ENCODE measurements around the gene CHD3. TPM values are rescaled to one million over a fixed set of nuclear protein-coding genes. Genes with fewer than 3 reads are reported as not detected.

Gene CHD3
- total RNA-seq, 1 donor from 2014 or later = 339 TPM

DNA sequence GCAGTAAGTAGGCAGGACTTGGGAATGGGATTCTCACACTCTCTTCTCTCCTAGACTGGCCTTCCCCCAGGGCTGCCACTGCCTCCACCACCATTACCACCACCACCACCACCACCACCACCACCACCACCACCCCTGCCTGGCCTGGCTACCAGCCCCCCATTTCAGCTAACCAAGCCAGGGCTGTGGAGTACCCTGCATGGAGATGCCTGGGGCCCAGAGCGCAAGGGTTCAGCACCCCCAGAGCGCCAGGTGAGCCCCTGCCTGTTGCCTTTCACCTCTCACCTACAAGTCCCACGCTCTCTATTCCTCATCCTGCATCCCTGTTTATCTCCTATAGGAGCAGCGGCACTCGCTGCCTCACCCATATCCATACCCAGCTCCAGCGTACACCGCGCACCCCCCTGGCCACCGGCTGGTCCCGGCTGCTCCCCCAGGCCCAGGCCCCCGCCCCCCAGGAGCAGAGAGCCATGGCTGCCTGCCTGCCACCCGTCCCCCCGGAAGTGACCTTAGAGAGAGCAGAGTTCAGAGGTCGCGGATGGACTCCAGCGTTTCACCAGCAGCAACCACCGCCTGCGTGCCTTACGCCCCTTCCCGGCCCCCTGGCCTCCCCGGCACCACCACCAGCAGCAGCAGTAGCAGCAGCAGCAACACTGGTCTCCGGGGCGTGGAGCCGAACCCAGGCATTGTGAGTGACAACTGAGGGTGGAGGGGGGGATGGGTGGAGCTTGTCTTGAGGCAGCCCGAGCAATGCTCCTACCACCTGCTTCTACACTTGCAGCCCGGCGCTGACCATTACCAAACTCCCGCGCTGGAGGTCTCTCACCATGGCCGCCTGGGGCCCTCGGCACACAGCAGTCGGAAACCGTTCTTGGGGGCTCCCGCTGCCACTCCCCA, 41.6 kb upstream of the CHD3 start:
- H3K36me3 Mint-ChIP-seq = peaks cover 15% of the 10 kb centered on the region
- no peaks in the 10 kb centered on the region for H3K9me3 Mint-ChIP-seq
- H3K4me3 Mint-ChIP-seq = no peak overlapping the region
- no peak overlapping the region for H3K27ac Mint-ChIP-seq
- no peaks in the 10 kb centered on the region for H3K27me3 Mint-ChIP-seq (ENCODE audit: low read depth)
- no peak for DNase-seq (ENCODE audit: low spot score in 2 of 2, unreplicated experiment in 2 of 2)
- TF ChIP-seq, protein P1, sequence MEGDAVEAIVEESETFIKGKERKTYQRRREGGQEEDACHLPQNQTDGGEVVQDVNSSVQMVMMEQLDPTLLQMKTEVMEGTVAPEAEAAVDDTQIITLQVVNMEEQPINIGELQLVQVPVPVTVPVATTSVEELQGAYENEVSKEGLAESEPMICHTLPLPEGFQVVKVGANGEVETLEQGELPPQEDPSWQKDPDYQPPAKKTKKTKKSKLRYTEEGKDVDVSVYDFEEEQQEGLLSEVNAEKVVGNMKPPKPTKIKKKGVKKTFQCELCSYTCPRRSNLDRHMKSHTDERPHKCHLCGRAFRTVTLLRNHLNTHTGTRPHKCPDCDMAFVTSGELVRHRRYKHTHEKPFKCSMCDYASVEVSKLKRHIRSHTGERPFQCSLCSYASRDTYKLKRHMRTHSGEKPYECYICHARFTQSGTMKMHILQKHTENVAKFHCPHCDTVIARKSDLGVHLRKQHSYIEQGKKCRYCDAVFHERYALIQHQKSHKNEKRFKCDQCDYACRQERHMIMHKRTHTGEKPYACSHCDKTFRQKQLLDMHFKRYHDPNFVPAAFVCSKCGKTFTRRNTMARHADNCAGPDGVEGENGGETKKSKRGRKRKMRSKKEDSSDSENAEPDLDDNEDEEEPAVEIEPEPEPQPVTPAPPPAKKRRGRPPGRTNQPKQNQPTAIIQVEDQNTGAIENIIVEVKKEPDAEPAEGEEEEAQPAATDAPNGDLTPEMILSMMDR (IDR thresholded peaks at IDR 0.05; ENCODE audit: unreplicated experiment) = no peak
- H3K4me1 Mint-ChIP-seq = peaks cover 16% of the 10 kb centered on the region

DNA sequence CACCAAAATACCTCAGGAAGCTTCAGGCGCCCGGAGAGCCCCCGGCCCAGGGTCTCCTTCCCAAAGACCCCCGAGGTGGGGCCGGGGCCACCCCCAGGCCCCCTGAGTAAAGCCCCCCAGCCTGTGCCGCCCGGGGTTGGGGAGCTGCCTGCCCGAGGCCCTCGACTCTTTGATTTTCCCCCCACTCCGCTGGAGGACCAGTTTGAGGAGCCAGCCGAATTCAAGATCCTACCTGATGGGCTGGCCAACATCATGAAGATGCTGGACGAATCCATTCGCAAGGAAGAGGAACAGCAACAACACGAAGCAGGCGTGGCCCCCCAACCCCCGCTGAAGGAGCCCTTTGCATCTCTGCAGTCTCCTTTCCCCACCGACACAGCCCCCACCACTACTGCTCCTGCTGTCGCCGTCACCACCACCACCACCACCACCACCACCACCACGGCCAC, 40.4 kb upstream of the CHD3 start:
- no peak for DNase-seq (ENCODE audit: low spot score in 2 of 2, unreplicated experiment in 2 of 2)

DNA sequence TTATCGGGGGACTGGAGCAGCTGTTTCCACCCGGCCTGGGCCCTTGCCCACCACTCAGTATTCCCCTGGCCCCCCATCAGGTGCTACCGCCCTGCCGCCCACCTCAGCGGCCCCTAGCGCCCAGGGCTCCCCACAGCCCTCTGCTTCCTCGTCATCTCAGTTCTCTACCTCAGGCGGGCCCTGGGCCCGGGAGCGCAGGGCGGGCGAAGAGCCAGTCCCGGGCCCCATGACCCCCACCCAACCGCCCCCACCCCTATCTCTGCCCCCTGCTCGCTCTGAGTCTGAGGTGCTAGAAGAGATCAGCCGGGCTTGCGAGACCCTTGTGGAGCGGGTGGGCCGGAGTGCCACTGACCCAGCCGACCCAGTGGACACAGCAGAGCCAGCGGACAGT, 39.9 kb upstream of the CHD3 start:
- Mint-ChIP-seq H3K36me3 (peaks cover 17% of the 10 kb centered on the region), H3K27me3 (ENCODE audit: low read depth) (no peaks in the 10 kb centered on the region), H3K4me3 (no peak overlapping the region), H3K27ac (no peak overlapping the region), H3K9me3 (no peaks in the 10 kb centered on the region), H3K4me1 (peaks cover 7% of the 10 kb centered on the region)
- TF ChIP-seq, protein P1 (IDR thresholded peaks at IDR 0.05; ENCODE audit: unreplicated experiment) = no peak
- DNase-seq (ENCODE audit: low spot score in 2 of 2, unreplicated experiment in 2 of 2) = no peak

More for the DNA sequence above, 40.4 kb upstream of the CHD3 start:
- no peaks in the 10 kb centered on the region for H3K27me3 Mint-ChIP-seq (ENCODE audit: low read depth)
- H3K36me3 Mint-ChIP-seq = peaks cover 17% of the 10 kb centered on the region
- TF ChIP-seq, protein P1 (IDR thresholded peaks at IDR 0.05; ENCODE audit: unreplicated experiment) = no peak
- H3K4me3 Mint-ChIP-seq = no peak overlapping the region
- H3K4me1 Mint-ChIP-seq = peaks cover 8% of the 10 kb centered on the region
- H3K27ac Mint-ChIP-seq = no peak overlapping the region
- H3K9me3 Mint-ChIP-seq = no peaks in the 10 kb centered on the region

DNA sequence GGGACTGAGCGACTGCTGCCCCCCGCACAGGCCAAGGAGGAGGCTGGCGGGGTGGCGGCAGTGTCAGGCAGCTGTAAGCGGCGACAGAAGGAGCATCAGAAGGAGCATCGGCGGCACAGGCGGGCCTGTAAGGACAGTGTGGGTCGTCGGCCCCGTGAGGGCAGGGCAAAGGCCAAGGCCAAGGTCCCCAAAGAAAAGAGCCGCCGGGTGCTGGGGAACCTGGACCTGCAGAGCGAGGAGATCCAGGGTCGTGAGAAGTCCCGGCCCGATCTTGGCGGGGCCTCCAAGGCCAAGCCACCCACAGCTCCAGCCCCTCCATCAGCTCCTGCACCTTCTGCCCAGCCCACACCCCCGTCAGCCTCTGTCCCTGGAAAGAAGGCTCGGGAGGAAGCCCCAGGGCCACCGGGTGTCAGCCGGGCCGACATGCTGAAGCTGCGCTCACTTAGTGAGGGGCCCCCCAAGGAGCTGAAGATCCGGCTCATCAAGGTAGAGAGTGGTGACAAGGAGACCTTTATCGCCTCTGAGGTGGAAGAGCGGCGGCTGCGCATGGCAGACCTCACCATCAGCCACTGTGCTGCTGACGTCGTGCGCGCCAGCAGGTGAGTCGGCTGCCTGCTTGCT, 39.3 kb upstream of the CHD3 start:
- H3K27me3 Mint-ChIP-seq (ENCODE audit: low read depth) = no peaks in the 10 kb centered on the region
- no peak overlapping the region for H3K27ac Mint-ChIP-seq
- peaks cover 17% of the 10 kb centered on the region for H3K36me3 Mint-ChIP-seq
- peaks cover 11% of the 10 kb centered on the region for H3K4me1 Mint-ChIP-seq
- no peaks in the 10 kb centered on the region for H3K9me3 Mint-ChIP-seq
- TF ChIP-seq, protein P1 (IDR thresholded peaks at IDR 0.05; ENCODE audit: unreplicated experiment) = no peak
- no peak overlapping the region for H3K4me3 Mint-ChIP-seq
- DNase-seq (ENCODE audit: low spot score in 2 of 2, unreplicated experiment in 2 of 2) = no peak

DNA sequence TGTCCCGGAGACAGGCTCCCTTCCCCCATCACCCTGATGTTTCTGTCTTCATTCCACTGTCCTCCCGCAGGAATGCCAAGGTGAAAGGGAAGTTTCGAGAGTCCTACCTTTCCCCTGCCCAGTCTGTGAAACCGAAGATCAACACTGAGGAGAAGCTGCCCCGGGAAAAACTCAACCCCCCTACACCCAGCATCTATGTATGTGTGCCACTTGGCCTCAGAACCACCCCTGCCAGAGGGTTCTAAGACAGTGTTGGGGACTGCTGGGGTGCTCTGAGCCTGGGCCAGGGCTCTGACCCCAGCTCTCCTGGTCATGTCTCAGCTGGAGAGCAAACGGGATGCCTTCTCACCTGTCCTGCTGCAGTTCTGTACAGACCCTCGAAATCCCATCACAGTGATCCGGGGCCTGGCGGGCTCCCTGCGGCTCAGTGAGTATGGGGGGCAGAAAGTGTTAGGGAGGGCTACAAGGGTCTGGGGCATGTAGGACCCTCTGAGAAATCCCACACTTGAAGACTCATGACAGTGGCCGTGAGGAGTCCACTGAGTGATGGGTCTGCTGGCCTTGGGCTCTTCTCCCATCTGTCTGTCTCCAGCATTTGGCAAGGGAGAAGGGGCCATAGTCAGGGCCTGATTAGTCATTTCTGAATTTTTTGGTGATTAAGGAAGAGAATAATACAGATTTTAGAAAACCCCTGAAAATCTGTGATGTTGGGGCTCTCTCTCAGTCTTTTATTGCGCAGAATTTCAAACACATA, 38.7 kb upstream of the CHD3 start:
- Mint-ChIP-seq H3K36me3 (peaks cover 17% of the 10 kb centered on the region), H3K27ac (no peak overlapping the region), H3K4me3 (no peak overlapping the region), H3K9me3 (no peaks in the 10 kb centered on the region), H3K4me1 (peaks cover 15% of the 10 kb centered on the region), H3K27me3 (ENCODE audit: low read depth) (no peaks in the 10 kb centered on the region)
- DNase-seq (ENCODE audit: low spot score in 2 of 2, unreplicated experiment in 2 of 2) = no peak
- TF ChIP-seq, protein P1 (IDR thresholded peaks at IDR 0.05; ENCODE audit: unreplicated experiment) = no peak

Data from mesothelial cell of epicardium (in vitro differentiated cells).